ENCODE measurements around the gene IFITM1.
"Not testable (repeated sequence)": the region's sequence is repeated elsewhere in the genome, so short reads cannot be mapped to it uniquely, and the experiment has no call there.

The IFITM1 gene

GRCh38 chr11:318405-319120 is 4.7 kb downstream of the IFITM1 start:
- not testable (repeated sequence) for H3K9ac ChIP-seq (ENCODE audit: low read depth, low read length); H3K4me1 ChIP-seq (ENCODE audit: control insufficient read depth, insufficient read depth, low read length); H3K4me3 ChIP-seq (ENCODE audit: low read depth, low read length); H3K27me3 ChIP-seq (ENCODE audit: control insufficient read depth, insufficient read depth, low read length); H3K9me3 ChIP-seq (ENCODE audit: control insufficient read depth, insufficient read depth, low read length)
- peaks cover 14% of the 10 kb centered on the region for H3K36me3 ChIP-seq (ENCODE audit: control insufficient read depth, insufficient read depth, low read length)

- H3K9me3 ChIP-seq (ENCODE audit: control insufficient read depth, insufficient read depth, low read length); H3K4me1 ChIP-seq (ENCODE audit: control insufficient read depth, insufficient read depth, low read length); H3K27me3 ChIP-seq (ENCODE audit: control insufficient read depth, insufficient read depth, low read length); H3K9ac ChIP-seq (ENCODE audit: low read depth, low read length): not testable (repeated sequence)
- Histone ChIP-seq H3K4me3 (ENCODE audit: low read depth, low read length) (peak overlapping the region; percentile 37), H3K36me3 (ENCODE audit: control insufficient read depth, insufficient read depth, low read length) (peaks cover 14% of the 10 kb centered on the region)
Observed at GRCh38 chr11:319121-319887, 5.5 kb downstream of the IFITM1 start.

GRCh38 chr11:319888-320273 is 6.0 kb downstream of the IFITM1 start:
- peak overlapping the region; percentile 37 for H3K4me3 ChIP-seq (ENCODE audit: low read depth, low read length)
- H3K9me3 ChIP-seq (ENCODE audit: control insufficient read depth, insufficient read depth, low read length); H3K27me3 ChIP-seq (ENCODE audit: control insufficient read depth, insufficient read depth, low read length); H3K4me1 ChIP-seq (ENCODE audit: control insufficient read depth, insufficient read depth, low read length); H3K9ac ChIP-seq (ENCODE audit: low read depth, low read length): not testable (repeated sequence)
- peaks cover 14% of the 10 kb centered on the region for H3K36me3 ChIP-seq (ENCODE audit: control insufficient read depth, insufficient read depth, low read length)

GRCh38 chr11:324156-324555 is 10.3 kb downstream of the IFITM1 start:
- Histone ChIP-seq H3K27me3 (ENCODE audit: control insufficient read depth, insufficient read depth, low read length) (no peaks in the 10 kb centered on the region), H3K9ac (ENCODE audit: low read depth, low read length) (no peak overlapping the region), H3K4me1 (ENCODE audit: control insufficient read depth, insufficient read depth, low read length) (peaks cover 4% of the 10 kb centered on the region), H3K4me3 (ENCODE audit: low read depth, low read length) (no peak overlapping the region), H3K36me3 (ENCODE audit: control insufficient read depth, insufficient read depth, low read length) (no peaks in the 10 kb centered on the region), H3K9me3 (ENCODE audit: control insufficient read depth, insufficient read depth, low read length) (no peaks in the 10 kb centered on the region)

- H3K9me3 ChIP-seq (ENCODE audit: control insufficient read depth, insufficient read depth, low read length); H3K27me3 ChIP-seq (ENCODE audit: control insufficient read depth, insufficient read depth, low read length); H3K4me3 ChIP-seq (ENCODE audit: low read depth, low read length); H3K36me3 ChIP-seq (ENCODE audit: control insufficient read depth, insufficient read depth, low read length); H3K9ac ChIP-seq (ENCODE audit: low read depth, low read length); H3K4me1 ChIP-seq (ENCODE audit: control insufficient read depth, insufficient read depth, low read length): not testable (repeated sequence)
Observed at GRCh38 chr11:324593-325517, 11.0 kb downstream of the IFITM1 start.

GRCh38 chr11:325796-326591 is 12.2 kb downstream of the IFITM1 start:
- H3K27me3 ChIP-seq (ENCODE audit: control insufficient read depth, insufficient read depth, low read length): no peaks in the 10 kb centered on the region
- no peak overlapping the region for H3K9ac ChIP-seq (ENCODE audit: low read depth, low read length)
- H3K4me1 ChIP-seq (ENCODE audit: control insufficient read depth, insufficient read depth, low read length): peaks cover 4% of the 10 kb centered on the region
- H3K36me3 ChIP-seq (ENCODE audit: control insufficient read depth, insufficient read depth, low read length): no peaks in the 10 kb centered on the region
- H3K4me3 ChIP-seq (ENCODE audit: low read depth, low read length): no peak overlapping the region
- no peaks in the 10 kb centered on the region for H3K9me3 ChIP-seq (ENCODE audit: control insufficient read depth, insufficient read depth, low read length)

GRCh38 chr11:326592-326841 is 12.7 kb downstream of the IFITM1 start:
- no peaks in the 10 kb centered on the region for H3K36me3 ChIP-seq (ENCODE audit: control insufficient read depth, insufficient read depth, low read length)
- H3K27me3 ChIP-seq (ENCODE audit: control insufficient read depth, insufficient read depth, low read length): no peaks in the 10 kb centered on the region
- H3K4me1 ChIP-seq (ENCODE audit: control insufficient read depth, insufficient read depth, low read length): peaks cover 4% of the 10 kb centered on the region
- peak overlapping the region; percentile 12 for H3K9ac ChIP-seq (ENCODE audit: low read depth, low read length)
- H3K9me3 ChIP-seq (ENCODE audit: control insufficient read depth, insufficient read depth, low read length): no peaks in the 10 kb centered on the region
- no peak overlapping the region for H3K4me3 ChIP-seq (ENCODE audit: low read depth, low read length)

- H3K36me3 ChIP-seq (ENCODE audit: control insufficient read depth, insufficient read depth, low read length): no peaks in the 10 kb centered on the region
- H3K9ac ChIP-seq (ENCODE audit: low read depth, low read length): peak overlapping the region; percentile 12
- no peaks in the 10 kb centered on the region for H3K27me3 ChIP-seq (ENCODE audit: control insufficient read depth, insufficient read depth, low read length)
- H3K9me3 ChIP-seq (ENCODE audit: control insufficient read depth, insufficient read depth, low read length): no peaks in the 10 kb centered on the region
- H3K4me1 ChIP-seq (ENCODE audit: control insufficient read depth, insufficient read depth, low read length): peaks cover 4% of the 10 kb centered on the region
- no peak overlapping the region for H3K4me3 ChIP-seq (ENCODE audit: low read depth, low read length)
Observed at GRCh38 chr11:326842-327580, 13.2 kb downstream of the IFITM1 start.

- H3K4me1 ChIP-seq (ENCODE audit: control insufficient read depth, insufficient read depth, low read length): peaks cover 4% of the 10 kb centered on the region
- H3K4me3 ChIP-seq (ENCODE audit: low read depth, low read length): no peak overlapping the region
- H3K36me3 ChIP-seq (ENCODE audit: control insufficient read depth, insufficient read depth, low read length): no peaks in the 10 kb centered on the region
- H3K9me3 ChIP-seq (ENCODE audit: control insufficient read depth, insufficient read depth, low read length): no peaks in the 10 kb centered on the region
- H3K27me3 ChIP-seq (ENCODE audit: control insufficient read depth, insufficient read depth, low read length): no peaks in the 10 kb centered on the region
- H3K9ac ChIP-seq (ENCODE audit: low read depth, low read length): no peak overlapping the region
Observed at GRCh38 chr11:327581-327923, 13.7 kb downstream of the IFITM1 start.

GRCh38 chr11:328012-328411 is 14.2 kb downstream of the IFITM1 start:
- peaks cover 4% of the 10 kb centered on the region for H3K4me1 ChIP-seq (ENCODE audit: control insufficient read depth, insufficient read depth, low read length)
- no peaks in the 10 kb centered on the region for H3K27me3 ChIP-seq (ENCODE audit: control insufficient read depth, insufficient read depth, low read length)
- peaks cover 2% of the 10 kb centered on the region for H3K9me3 ChIP-seq (ENCODE audit: control insufficient read depth, insufficient read depth, low read length)
- no peak overlapping the region for H3K9ac ChIP-seq (ENCODE audit: low read depth, low read length)
- peaks cover 2% of the 10 kb centered on the region for H3K36me3 ChIP-seq (ENCODE audit: control insufficient read depth, insufficient read depth, low read length)
- H3K4me3 ChIP-seq (ENCODE audit: low read depth, low read length): no peak overlapping the region

- H3K4me3 ChIP-seq (ENCODE audit: low read depth, low read length); H3K27me3 ChIP-seq (ENCODE audit: control insufficient read depth, insufficient read depth, low read length); H3K9ac ChIP-seq (ENCODE audit: low read depth, low read length); H3K36me3 ChIP-seq (ENCODE audit: control insufficient read depth, insufficient read depth, low read length); H3K4me1 ChIP-seq (ENCODE audit: control insufficient read depth, insufficient read depth, low read length); H3K9me3 ChIP-seq (ENCODE audit: control insufficient read depth, insufficient read depth, low read length): not testable (repeated sequence)
Observed at GRCh38 chr11:328516-329100, 14.8 kb downstream of the IFITM1 start.
